Measurements from ENCODE around the gene RBCK1.

DNA sequence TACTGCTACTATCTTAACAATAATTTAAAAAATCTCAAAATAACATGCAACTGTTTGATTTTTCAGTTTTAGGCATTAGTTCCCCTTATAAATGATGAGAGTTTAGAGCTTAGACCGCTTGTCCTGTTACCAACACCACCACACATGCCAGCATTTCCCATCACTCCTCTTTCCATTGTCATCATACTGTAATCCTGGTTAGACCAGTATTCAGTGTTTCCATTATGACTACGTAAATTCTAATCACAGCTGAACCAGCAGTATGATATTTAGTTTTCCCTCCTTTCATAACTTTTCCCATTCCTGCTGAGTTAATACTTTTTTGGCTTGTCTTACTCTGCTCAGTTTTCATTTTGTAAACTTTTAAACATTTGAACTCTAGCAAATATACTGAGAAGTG is 66.5 kb downstream of the RBCK1 start:
- TF ChIP-seq CTCF (IDR thresholded peaks at IDR 0.05; ENCODE audit: borderline replicate concordance, extremely low read depth, low read length, poor library complexity, severe bottlenecking), result no peak
- no peak for TF ChIP-seq EZH2 (IDR thresholded peaks at IDR 0.05; ENCODE audit: borderline replicate concordance, low read depth, low read length, severe bottlenecking)

All from DND-41 (cell line).